IMR-90 (cell line): ENCODE data around the gene GPR180. TPM values are rescaled to one million over a fixed set of nuclear protein-coding genes. Genes with fewer than 3 reads are reported as not detected.

Experiments used
- ATAC-seq: fragments of 200-7000 bp; cut with Tn5 transposase; 2 replicates; pipeline ENCODE4 v1.9.1; 2020; ENCODE audit warnings: low read depth, mild to moderate bottlenecking, moderate library complexity
- BruUV-seq: library from RNA; stranded (reverse); fragments of 400-500 nt; replicated peaks from 2 replicates; lab custom pipeline; 2021; lab: Mats Ljungman, UMichigan
- CTCF ChIA-PET: fragments of 300-600 bp; formaldehyde crosslinking; extraction: SDS; loops from one replicate; lab custom pipeline; 2021; ENCODE audit warnings: antibody characterized with exemption; lab: Yijun Ruan, JAX
- POLR2A ChIA-PET: fragments of 300-600 bp; sonication (Branson Sonifier 250); formaldehyde crosslinking; loops from one replicate; lab custom pipeline; 2022; ENCODE audit warnings: antibody characterized with exemption; ENCODE audit not compliant: unreplicated experiment; lab: Charles Lee
- DNase-seq: peaks from one replicate; pipeline ENCODE4 v3.0.0; 2013
- H2AFZ ChIP-seq: replicated peaks from 2 replicates; pipeline ENCODE3; 2013; ENCODE audit warnings: low read length, mild to moderate bottlenecking; ENCODE audit not compliant: poor library complexity
- H2AK5ac ChIP-seq: 2 replicates; pipeline ENCODE4 v1.6.1; 2013; ENCODE audit warnings: low read depth, low read length, inconsistent platforms
- H2AK9ac ChIP-seq: replicated peaks from 2 replicates; pipeline ENCODE3; 2013; ENCODE audit warnings: mild to moderate bottlenecking, low read depth, low read length, moderate library complexity; ENCODE audit not compliant: poor library complexity
- H2BK120ac ChIP-seq: 2 replicates; pipeline ENCODE4 v1.6.1; 2013; ENCODE audit warnings: low read depth, low read length, inconsistent platforms
- H2BK15ac ChIP-seq: 3 replicates; pipeline ENCODE4 v1.6.1; 2013; ENCODE audit warnings: low read depth, low read length, inconsistent platforms
- H2BK20ac ChIP-seq: 2 replicates; pipeline ENCODE4 v1.6.1; 2013; ENCODE audit warnings: low read depth, mild to moderate bottlenecking, inconsistent platforms, low read length, moderate library complexity
- H2BK5ac ChIP-seq: 2 replicates; pipeline ENCODE4 v1.6.1; 2013; ENCODE audit warnings: mild to moderate bottlenecking, low read depth, low read length, inconsistent platforms; ENCODE audit not compliant: poor library complexity, severe bottlenecking
- H3K14ac ChIP-seq: replicated peaks from 2 replicates; pipeline ENCODE4 v1.6.1; 2013; ENCODE audit warnings: low read depth, low read length, inconsistent platforms
- H3K18ac ChIP-seq: 2 replicates; pipeline ENCODE4 v1.6.1; 2013; ENCODE audit warnings: low read depth, low read length, control low read depth
- H3K23ac ChIP-seq: 2 replicates; pipeline ENCODE4 v1.6.1; 2013; ENCODE audit warnings: low read depth, low read length, inconsistent platforms
- H3K27ac ChIP-seq: 2 replicates; pipeline ENCODE4 v1.5.1; 2013; ENCODE audit warnings: mild to moderate bottlenecking, control low read depth, low read length; ENCODE audit not compliant: insufficient read depth
- H3K27me3 ChIP-seq: 2 replicates; pipeline ENCODE4 v1.6.1; 2013; ENCODE audit warnings: low read length; ENCODE audit not compliant: control insufficient read depth, insufficient read depth
- H3K36me3 ChIP-seq: 2 replicates; pipeline ENCODE4 v1.6.1; 2013; ENCODE audit warnings: low read length, mixed read lengths; ENCODE audit not compliant: control insufficient read depth, insufficient read depth
- H3K4ac ChIP-seq: 2 replicates; pipeline ENCODE4 v1.6.1; 2013; ENCODE audit warnings: low read depth, low read length, inconsistent platforms
- H3K4me1 ChIP-seq: 2 replicates; pipeline ENCODE4 v1.6.1; 2013; ENCODE audit warnings: low read length, mixed read lengths; ENCODE audit not compliant: control insufficient read depth, insufficient read depth
- H3K4me2 ChIP-seq: 2 replicates; pipeline ENCODE4 v1.6.1; 2013; ENCODE audit warnings: low read depth, mild to moderate bottlenecking, control low read depth, low read length, moderate library complexity
- H3K4me3 ChIP-seq: 2 replicates; pipeline ENCODE4 v1.5.1; 2013; ENCODE audit warnings: low read depth, mild to moderate bottlenecking, control low read depth, low read length, moderate library complexity; ENCODE audit not compliant: insufficient read depth
- H3K56ac ChIP-seq: 2 replicates; pipeline ENCODE4 v1.6.1; 2013; ENCODE audit warnings: low read length, inconsistent platforms; ENCODE audit not compliant: insufficient read depth; ENCODE audit errors: extremely low read depth
- H3K79me1 ChIP-seq, 2 experiments: 2 replicates each; pipeline ENCODE4 v1.6.1; 2013; ENCODE audit warnings: low read length in 2 of 2, inconsistent platforms in 1 of 2, low read depth in 1 of 2
- H3K9ac ChIP-seq: 2 replicates; pipeline ENCODE4 v1.6.1; 2013; ENCODE audit warnings: low read depth, low read length, control low read depth
- H3K9me1 ChIP-seq: 2 replicates; pipeline ENCODE4 v1.6.1; 2013; ENCODE audit warnings: low read length, inconsistent platforms; ENCODE audit not compliant: insufficient read depth
- H3K9me3 ChIP-seq: 2 replicates; pipeline ENCODE4 v1.6.1; 2013; ENCODE audit warnings: low read length; ENCODE audit not compliant: control insufficient read depth, insufficient read depth
- H4K20me1 ChIP-seq: 2 replicates; pipeline ENCODE4 v1.6.1; 2013; ENCODE audit warnings: low read length, inconsistent platforms; ENCODE audit not compliant: insufficient read depth
- H4K5ac ChIP-seq: 2 replicates; pipeline ENCODE4 v1.6.1; 2013; ENCODE audit warnings: mild to moderate bottlenecking, low read depth, low read length, control low read depth
- H4K8ac ChIP-seq, 2 experiments: 2 replicates each; pipeline ENCODE4 v1.6.1; 2013; ENCODE audit warnings: low read depth in 2 of 2, low read length in 2 of 2, control low read depth in 1 of 2, inconsistent platforms in 1 of 2
- H4K91ac ChIP-seq: 2 replicates; pipeline ENCODE4 v1.6.1; 2013; ENCODE audit warnings: low read depth, low read length, inconsistent platforms; ENCODE audit not compliant: insufficient read depth
- BHLHE40 ChIP-seq: fragments of 150-350 bp; IDR thresholded peaks from 2 replicates; pipeline ENCODE4 v1.6.1; 2016; ENCODE audit warnings: mild to moderate bottlenecking, low read depth, low read length
- CEBPB ChIP-seq: IDR thresholded peaks from 2 replicates; pipeline ENCODE4 v1.6.1; 2012; ENCODE audit warnings: low read depth, low read length, improper control_type of control experiment
- CHD1 ChIP-seq: IDR thresholded peaks from 2 replicates; pipeline ENCODE4 v1.6.1; 2012; ENCODE audit warnings: low read depth, low read length, improper control_type of control experiment
- FOS ChIP-seq: fragments of 150-350 bp; IDR thresholded peaks from 2 replicates; pipeline ENCODE4 v1.6.1; 2016; ENCODE audit warnings: low read depth, low read length
- MAFK ChIP-seq: IDR thresholded peaks from 2 replicates; pipeline ENCODE4 v1.6.1; 2012; ENCODE audit warnings: low read depth, low read length, improper control_type of control experiment
- MAZ ChIP-seq: IDR thresholded peaks from 2 replicates; pipeline ENCODE4 v1.6.1; 2012; ENCODE audit warnings: low read depth, mild to moderate bottlenecking, low read length, improper control_type of control experiment, moderate library complexity, borderline replicate concordance
- MXI1 ChIP-seq: IDR thresholded peaks from 2 replicates; pipeline ENCODE4 v1.6.1; 2012; ENCODE audit warnings: low read depth, mild to moderate bottlenecking, low read length, moderate library complexity, borderline replicate concordance
- NFE2L2 ChIP-seq: fragments of 150-350 bp; IDR thresholded peaks from 2 replicates; pipeline ENCODE4 v1.6.1; 2016; ENCODE audit warnings: low read depth, mild to moderate bottlenecking, low read length
- POLR2A ChIP-seq: IDR thresholded peaks from 2 replicates; pipeline ENCODE4 v1.6.1; 2012; ENCODE audit warnings: mild to moderate bottlenecking, low read depth, low read length
- RAD21 ChIP-seq: IDR thresholded peaks from 2 replicates; pipeline ENCODE4 v1.6.1; 2012; ENCODE audit warnings: low read length, improper control_type of control experiment
- RCOR1 ChIP-seq: IDR thresholded peaks from 2 replicates; pipeline ENCODE4 v1.6.1; 2012; ENCODE audit warnings: mild to moderate bottlenecking, low read length, improper control_type of control experiment; ENCODE audit not compliant: insufficient replicate concordance
- RFX5 ChIP-seq: IDR thresholded peaks from 2 replicates; pipeline ENCODE4 v1.8.0; 2012; ENCODE audit warnings: low read depth, mild to moderate bottlenecking, low read length, moderate library complexity
- SMC3 ChIP-seq: fragments of 150-350 bp; IDR thresholded peaks from 2 replicates; pipeline ENCODE4 v1.6.1; 2016; ENCODE audit warnings: low read depth, mild to moderate bottlenecking, antibody characterized with exemption, low read length, moderate library complexity
- WGBS, 2 experiments: methylation state at CpG; one replicate each; pipeline versions ENCODE4 v1.1.5 to v1.1.7; 2013; ENCODE audit warnings: missing lambda C conversion rate in 2 of 2; ENCODE audit not compliant: insufficient read length in 1 of 2; ENCODE audit errors: extremely low coverage in 2 of 2; 5-methylcytosine and 5-hydroxymethylcytosine counted together
- dilution Hi-C: fragments of 300-500 bp; cut with HindIII; formaldehyde crosslinking; loops from one replicate; pipeline ENCODE4 v1.14.3; 2018; ENCODE audit warnings: low sequenced_read_pairs; ENCODE audit not compliant: unreplicated experiment
- in situ Hi-C: fragments of 300-500 bp; cut with MboI; formaldehyde crosslinking; loops from 3 replicates; pipeline ENCODE4 v1.14.3; 2019; ENCODE audit warnings: low sequenced_read_pairs, inconsistent platforms, mixed read lengths
- intact Hi-C: fragments of 100-400 bp; cut with micrococcal nuclease; formaldehyde crosslinking; loops from 2 replicates; pipeline ENCODE4 v1.10.0; 2022
- polyA plus RNA-seq, 3 experiments: library from polyadenylated mRNA; depleted of rRNA; stranded (reverse); fragments of >200 nt; gene quantifications; 2 replicates each; pipeline ENCODE4 v1.2.3, GENCODE V29; 2012; ENCODE audit warnings: low replicate concordance in 1 of 3
- total RNA-seq: library from RNA; depleted of rRNA; stranded (reverse); fragments of >200 nt; gene quantifications from 2 replicates; pipeline ENCODE4 v1.2.3, GENCODE V29; 2012
- TF ChIP-seq, protein P1 (sequence below): fragments of 150-350 bp; IDR thresholded peaks from 2 replicates; pipeline ENCODE4 v1.6.1; 2016; ENCODE audit warnings: low read depth, mild to moderate bottlenecking, low read length, moderate library complexity, borderline replicate concordance
- TF ChIP-seq, protein P2 (sequence below): conservative IDR thresholded peaks from 2 replicates; pipeline ENCODE4 v1.5.1; 2012; ENCODE audit warnings: mild to moderate bottlenecking, low read depth, low read length, improper control_type of control experiment
- TF ChIP-seq, protein P3 (sequence below): fragments of 150-350 bp; IDR thresholded peaks from 2 replicates; pipeline ENCODE4 v1.6.1; 2017; ENCODE audit warnings: mild to moderate bottlenecking, antibody characterized with exemption, low read length, low read depth

The GPR180 gene
- total and polyA plus RNA-seq, 2 of the 4 experiments (the other 2 are of a cell fraction), result 2.8 to 10.8 TPM

DNA sequence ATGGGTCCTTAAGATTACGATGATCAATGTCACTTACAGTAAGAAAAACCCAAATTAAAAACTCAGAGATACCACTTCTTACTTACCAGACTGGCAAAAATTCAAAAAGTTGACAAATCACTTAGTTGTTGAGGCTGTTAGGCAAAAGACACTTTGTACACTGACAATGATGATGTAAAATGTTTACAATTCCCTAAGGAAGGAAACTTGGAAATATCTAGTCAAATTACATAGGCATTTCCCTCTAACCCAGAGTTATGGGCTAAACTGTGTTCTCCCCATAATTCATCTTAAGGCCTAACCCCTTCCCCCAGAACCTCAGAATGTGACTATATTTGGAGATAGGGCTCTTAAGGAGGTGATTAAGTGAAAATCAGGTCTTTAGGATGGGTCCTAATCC is 17.7 kb upstream of the GPR180 start:
- H2AK9ac ChIP-seq, result no peak overlapping the region
- H3K4me1 ChIP-seq, result no peaks in the 10 kb centered on the region
- H3K27ac ChIP-seq, result no peak overlapping the region
- DNase-seq (no peak), ATAC-seq (no peak)
- H3K4me2 ChIP-seq, result no peak overlapping the region
- no peaks in the 10 kb centered on the region; the same call in 1 of the 2 replicates for H3K9me1 ChIP-seq
- no peak overlapping the region; the same call in 1 of the 2 replicates for H3K14ac ChIP-seq
- no peak overlapping the region for H4K8ac ChIP-seq
- H3K36me3 ChIP-seq, result peaks cover 15% of the 10 kb centered on the region
- no TSS peak for BruUV-seq
- no peak overlapping the region for H2BK20ac ChIP-seq
- dilution Hi-C loops, result no loop called here
- no peak for TF ChIP-seq NFE2L2
- no peak for TF ChIP-seq RCOR1
- TF ChIP-seq SMC3, result no peak
- TF ChIP-seq, protein P1, sequence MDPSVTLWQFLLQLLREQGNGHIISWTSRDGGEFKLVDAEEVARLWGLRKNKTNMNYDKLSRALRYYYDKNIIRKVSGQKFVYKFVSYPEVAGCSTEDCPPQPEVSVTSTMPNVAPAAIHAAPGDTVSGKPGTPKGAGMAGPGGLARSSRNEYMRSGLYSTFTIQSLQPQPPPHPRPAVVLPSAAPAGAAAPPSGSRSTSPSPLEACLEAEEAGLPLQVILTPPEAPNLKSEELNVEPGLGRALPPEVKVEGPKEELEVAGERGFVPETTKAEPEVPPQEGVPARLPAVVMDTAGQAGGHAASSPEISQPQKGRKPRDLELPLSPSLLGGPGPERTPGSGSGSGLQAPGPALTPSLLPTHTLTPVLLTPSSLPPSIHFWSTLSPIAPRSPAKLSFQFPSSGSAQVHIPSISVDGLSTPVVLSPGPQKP, result no peak
- TF ChIP-seq, protein P2, sequence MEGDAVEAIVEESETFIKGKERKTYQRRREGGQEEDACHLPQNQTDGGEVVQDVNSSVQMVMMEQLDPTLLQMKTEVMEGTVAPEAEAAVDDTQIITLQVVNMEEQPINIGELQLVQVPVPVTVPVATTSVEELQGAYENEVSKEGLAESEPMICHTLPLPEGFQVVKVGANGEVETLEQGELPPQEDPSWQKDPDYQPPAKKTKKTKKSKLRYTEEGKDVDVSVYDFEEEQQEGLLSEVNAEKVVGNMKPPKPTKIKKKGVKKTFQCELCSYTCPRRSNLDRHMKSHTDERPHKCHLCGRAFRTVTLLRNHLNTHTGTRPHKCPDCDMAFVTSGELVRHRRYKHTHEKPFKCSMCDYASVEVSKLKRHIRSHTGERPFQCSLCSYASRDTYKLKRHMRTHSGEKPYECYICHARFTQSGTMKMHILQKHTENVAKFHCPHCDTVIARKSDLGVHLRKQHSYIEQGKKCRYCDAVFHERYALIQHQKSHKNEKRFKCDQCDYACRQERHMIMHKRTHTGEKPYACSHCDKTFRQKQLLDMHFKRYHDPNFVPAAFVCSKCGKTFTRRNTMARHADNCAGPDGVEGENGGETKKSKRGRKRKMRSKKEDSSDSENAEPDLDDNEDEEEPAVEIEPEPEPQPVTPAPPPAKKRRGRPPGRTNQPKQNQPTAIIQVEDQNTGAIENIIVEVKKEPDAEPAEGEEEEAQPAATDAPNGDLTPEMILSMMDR, result no peak
- no peak for TF ChIP-seq POLR2A
- no peak for TF ChIP-seq MAZ
- TF ChIP-seq, protein P3, sequence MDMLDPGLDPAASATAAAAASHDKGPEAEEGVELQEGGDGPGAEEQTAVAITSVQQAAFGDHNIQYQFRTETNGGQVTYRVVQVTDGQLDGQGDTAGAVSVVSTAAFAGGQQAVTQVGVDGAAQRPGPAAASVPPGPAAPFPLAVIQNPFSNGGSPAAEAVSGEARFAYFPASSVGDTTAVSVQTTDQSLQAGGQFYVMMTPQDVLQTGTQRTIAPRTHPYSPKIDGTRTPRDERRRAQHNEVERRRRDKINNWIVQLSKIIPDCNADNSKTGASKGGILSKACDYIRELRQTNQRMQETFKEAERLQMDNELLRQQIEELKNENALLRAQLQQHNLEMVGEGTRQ, result no peak
- TF ChIP-seq RAD21, result no peak
- no peak for TF ChIP-seq RFX5
- no peak for TF ChIP-seq CHD1
- TF ChIP-seq MXI1, result no peak
- TF ChIP-seq MAFK, result no peak
- TF ChIP-seq CEBPB, result no peak
- TF ChIP-seq FOS, result no peak
- no peak for TF ChIP-seq BHLHE40
- no peak overlapping the region for H2BK15ac ChIP-seq
- H3K23ac ChIP-seq, result no peak overlapping the region
- H3K4me3 ChIP-seq, result no peak overlapping the region
- H2AK5ac ChIP-seq, result no peak overlapping the region
- H4K5ac ChIP-seq, result no peak overlapping the region
- no peak overlapping the region for H4K91ac ChIP-seq
- H4K20me1 ChIP-seq, result no peaks in the 10 kb centered on the region
- no peak overlapping the region for H3K4ac ChIP-seq
- H2AFZ ChIP-seq, result no peak overlapping the region
- no peaks in the 10 kb centered on the region for H3K9me3 ChIP-seq
- POLR2A ChIA-PET, result no interaction called here
- H3K56ac ChIP-seq, result no peak overlapping the region
- intact Hi-C loops, result no loop called here
- no peaks in the 10 kb centered on the region for H3K27me3 ChIP-seq
- in situ Hi-C loops, result no loop called here
- WGBS, 2 experiments, result no CpG with 5 or more reads among the region's 1 CpG
- H3K18ac ChIP-seq, result no peak overlapping the region
- CTCF ChIA-PET, result no interaction called here
- no peak overlapping the region for H2BK5ac ChIP-seq
- H2BK120ac ChIP-seq, result no peak overlapping the region
- H3K9ac ChIP-seq, result no peak overlapping the region
- H3K79me1 ChIP-seq, result peaks cover 7 to 13% of the 10 kb centered on the region in 2 experiments; a peak in 3 of 4 replicates
